HepG2 (cell line): Measurements from ENCODE around the gene GATD1. TPM values are rescaled to one million over a fixed set of nuclear protein-coding genes. Genes with fewer than 3 reads are reported as not detected.

ENCODE experiments used
- ATAC-seq: fragments of 200-7000 bp; cut with Tn5 transposase; 3 replicates; pipeline ENCODE4 v1.9.1; 2020; ENCODE audit warnings: mild to moderate bottlenecking, moderate library complexity
- BruUV-seq: library from RNA; stranded (reverse); fragments of 400-500 nt; replicated peaks from 2 replicates; lab custom pipeline; 2021; lab: Mats Ljungman, UMichigan
- CTCF ChIA-PET: fragments of 300-600 bp; formaldehyde crosslinking; extraction: SDS; loops from one replicate; lab custom pipeline; 2021; ENCODE audit warnings: low total read pairs, inconsistent platforms, low intra/inter-chr PET ratio; lab: Yijun Ruan, JAX
- POLR2A ChIA-PET: fragments of 350-600 bp; sonication (Branson Sonifier 250); formaldehyde crosslinking; loops from one replicate; lab custom pipeline; 2020; ENCODE audit warnings: antibody characterized with exemption, inconsistent platforms; lab: Yijun Ruan, JAX
- DNase-seq: peaks from one replicate; pipeline ENCODE4 v3.0.0-alpha.2; 2015; ENCODE audit warnings: low spot score
- FAIRE-seq: peaks from 3 replicates; lab custom pipeline; 2011; peaks lifted over from hg19 to GRCh38; lab: Jason Lieb, UNC
- H2AFZ ChIP-seq: one replicate; pipeline ENCODE4 v1.6.1; 2011; ENCODE audit warnings: low read length, inconsistent platforms
- H3K27ac ChIP-seq: fragments of 300-600 bp; 3 replicates; pipeline ENCODE4 v1.8.0; 2011; ENCODE audit warnings: mixed run types, mild to moderate bottlenecking, mixed read lengths, low read length, inconsistent platforms; ENCODE audit not compliant: insufficient read depth; ENCODE audit errors: extremely low read length
- H3K27me3 ChIP-seq, 2 experiments: fragments of 200-600 bp in 1 of 2; 2 replicates in 1 of 2; 3 replicates in 1 of 2; pipeline versions ENCODE4 v1.6.0 to v1.8.0; 2011; ENCODE audit warnings: low read length in 2 of 2, mild to moderate bottlenecking in 2 of 2, moderate library complexity in 2 of 2, inconsistent platforms in 1 of 2; ENCODE audit not compliant: insufficient read depth in 2 of 2, control insufficient read depth in 1 of 2
- H3K36me3 ChIP-seq, 2 experiments: fragments of 200-600 bp in 1 of 2; replicated peaks in 1 of 2; 2 replicates in 1 of 2; 3 replicates in 1 of 2; pipeline versions ENCODE4 v1.5.1 to v1.8.0; 2011; ENCODE audit warnings: low read length in 2 of 2, inconsistent platforms in 1 of 2; ENCODE audit not compliant: insufficient read depth in 2 of 2, control insufficient read depth in 1 of 2
- H3K4me1 ChIP-seq: 2 replicates; pipeline ENCODE4 v1.5.1; 2012; ENCODE audit warnings: low read length, inconsistent platforms; ENCODE audit not compliant: insufficient read depth
- H3K4me2 ChIP-seq: 2 replicates; pipeline ENCODE4 v1.6.0; 2011; ENCODE audit warnings: low read depth, low read length, inconsistent platforms
- H3K4me3 ChIP-seq, 3 experiments: fragments of 200-600 bp in 1 of 3; sonication (generic), shearing (Covaris generic) in 1 of 3; replicated peaks in 1 of 3; 2 replicates each; pipeline ENCODE4 v1.5.1; 2011 to 2016; ENCODE audit warnings: low read length in 3 of 3, inconsistent platforms in 2 of 3, low read depth in 2 of 3, mild to moderate bottlenecking in 2 of 3, control low read depth in 1 of 3, mixed read lengths in 1 of 3; ENCODE audit not compliant: insufficient read depth in 1 of 3
- H3K79me2 ChIP-seq: one replicate; pipeline ENCODE4 v1.6.1; 2011; ENCODE audit warnings: low read length, inconsistent platforms; ENCODE audit not compliant: insufficient read depth
- H3K9ac ChIP-seq: 2 replicates; pipeline ENCODE4 v1.6.0; 2011; ENCODE audit warnings: mild to moderate bottlenecking, low read depth, low read length, inconsistent platforms; ENCODE audit not compliant: insufficient read depth
- H3K9me3 ChIP-seq: 2 replicates; pipeline ENCODE4 v1.5.1; 2012; ENCODE audit warnings: mild to moderate bottlenecking, low read length
- H4K20me1 ChIP-seq: 2 replicates; pipeline ENCODE4 v1.6.0; 2011; ENCODE audit warnings: inconsistent platforms, mild to moderate bottlenecking, low read length, moderate library complexity; ENCODE audit not compliant: insufficient read depth
- EHMT2 ChIP-seq: fragments of 200-600 bp; sonication (generic); IDR thresholded peaks from 2 replicates; pipeline ENCODE4 v1.7.0; 2017; ENCODE audit warnings: antibody characterized with exemption, low read depth, low read length, borderline replicate concordance
- HCFC1 ChIP-seq: fragments of 150-350 bp; IDR thresholded peaks from 2 replicates; pipeline ENCODE4 v1.6.1; 2014; ENCODE audit warnings: low read depth, low read length
- KDM5B ChIP-seq: sonication (generic); formaldehyde crosslinking; IDR thresholded peaks from 2 replicates; pipeline ENCODE4 v1.4.0; 2020; ENCODE audit warnings: missing genetic modification reagents, mild to moderate bottlenecking, borderline replicate concordance
- NCOA1 ChIP-seq: sonication (generic); formaldehyde crosslinking; IDR thresholded peaks from 2 replicates; pipeline ENCODE4 v1.9.0; 2021; ENCODE audit warnings: missing genetic modification reagents
- RFXANK ChIP-seq: IDR thresholded peaks from 2 replicates; pipeline ENCODE4 v1.6.1; 2016
- SKI ChIP-seq: fragments of 450-650 bp; IDR thresholded peaks from one replicate; pipeline ENCODE4 v1.6.1; 2018; ENCODE audit warnings: mild to moderate bottlenecking; ENCODE audit not compliant: partially characterized antibody
- SP140L ChIP-seq: sonication (generic); formaldehyde crosslinking; IDR thresholded peaks from 2 replicates; pipeline ENCODE4 v1.4.0; 2020; ENCODE audit warnings: missing genetic modification reagents, borderline replicate concordance
- XBP1 ChIP-seq: sonication (generic); formaldehyde crosslinking; IDR thresholded peaks from 2 replicates; pipeline ENCODE4 v1.5.0; 2020; ENCODE audit warnings: missing genetic modification reagents
- YY1 ChIP-seq: IDR thresholded peaks from 2 replicates; pipeline ENCODE4 v1.6.1; 2011; ENCODE audit warnings: low read length, low read depth, moderate library complexity, mild to moderate bottlenecking; ENCODE audit not compliant: insufficient read depth, insufficient replicate concordance
- ZMYM2 ChIP-seq: sonication (generic); formaldehyde crosslinking; IDR thresholded peaks from 2 replicates; pipeline ENCODE4 v1.8.0; 2022; ENCODE audit warnings: mild to moderate bottlenecking, missing genetic modification reagents
- ZNF24 ChIP-seq: fragments of 450-650 bp; IDR thresholded peaks from 2 replicates; pipeline ENCODE4 v1.6.1; 2017; ENCODE audit warnings: antibody characterized with exemption, mild to moderate bottlenecking
- ZNF33A ChIP-seq: sonication (generic); formaldehyde crosslinking; IDR thresholded peaks from 2 replicates; pipeline ENCODE4 v1.5.1; 2020; ENCODE audit warnings: missing genetic modification reagents, mild to moderate bottlenecking, moderate library complexity, borderline replicate concordance
- ZNF749 ChIP-seq: sonication (generic); formaldehyde crosslinking; IDR thresholded peaks from 2 replicates; pipeline ENCODE4 v1.8.0; 2022; ENCODE audit warnings: mild to moderate bottlenecking, missing genetic modification reagents, moderate library complexity, borderline replicate concordance
- ZNF83 ChIP-seq: sonication (generic); formaldehyde crosslinking; IDR thresholded peaks from 2 replicates; pipeline ENCODE4 v1.4.0; 2020; ENCODE audit warnings: missing genetic modification reagents, mild to moderate bottlenecking, borderline replicate concordance
- WGBS: methylation state at CpG from one replicate; pipeline ENCODE4 v1.1.6; 2017; ENCODE audit warnings: low lambda C conversion rate; 5-methylcytosine and 5-hydroxymethylcytosine counted together
- in situ Hi-C: cut with HindIII; loops from 2 replicates; pipeline ENCODE4 v1.10.0; 2017; ENCODE audit warnings: low pct_unique_long_range_greater_than_20kb; ENCODE audit not compliant: extremely low pct_ligation_motif_present
- intact Hi-C: fragments of 100-400 bp; cut with micrococcal nuclease; formaldehyde crosslinking; loops from one replicate; pipeline ENCODE4 v1.10.0; 2022; ENCODE audit not compliant: unreplicated experiment
- polyA plus RNA-seq, 8 experiments: library from polyadenylated mRNA; depleted of rRNA in 3 of 8; stranded (reverse) in 7 of 8; unstranded in 1 of 8; fragments of >200 nt; fragmentation: Illumina TruSeq in 4 of 8; extraction: Trizol in 4 of 8; gene quantifications; 2 replicates each; pipeline versions ENCODE4 v1.2.1 to v1.2.3, GENCODE V29; 2011 to 2016; ENCODE audit warnings: low read depth in 4 of 8, missing spikeins in 1 of 8, mixed read lengths in 1 of 8; ENCODE audit not compliant: insufficient read depth in 1 of 8
- total RNA-seq, 5 experiments: library from RNA; depleted of rRNA; stranded (reverse); fragments of >200 nt; fragmentation: Illumina TruSeq; extraction: Trizol; gene quantifications; 2 replicates each; pipeline ENCODE4 v1.2.3, GENCODE V29; 2016; ENCODE audit warnings: low read depth in 1 of 5
- TF ChIP-seq, protein P1 (sequence below): sonication (generic); formaldehyde crosslinking; IDR thresholded peaks from 2 replicates; pipeline ENCODE4 v1.5.1; 2020; ENCODE audit warnings: mild to moderate bottlenecking, missing genetic modification reagents
- TF ChIP-seq, protein P2 (sequence below): sonication (generic); formaldehyde crosslinking; IDR thresholded peaks from 2 replicates; pipeline ENCODE4 v1.4.0; 2020; ENCODE audit warnings: missing genetic modification reagents

GATD1 gene
- total and polyA plus RNA-seq, 2 of the 13 experiments (the other 11 are each of a cell fraction or from before 2014, with no cell fraction given): 31.3 to 60.5 TPM

DNA sequence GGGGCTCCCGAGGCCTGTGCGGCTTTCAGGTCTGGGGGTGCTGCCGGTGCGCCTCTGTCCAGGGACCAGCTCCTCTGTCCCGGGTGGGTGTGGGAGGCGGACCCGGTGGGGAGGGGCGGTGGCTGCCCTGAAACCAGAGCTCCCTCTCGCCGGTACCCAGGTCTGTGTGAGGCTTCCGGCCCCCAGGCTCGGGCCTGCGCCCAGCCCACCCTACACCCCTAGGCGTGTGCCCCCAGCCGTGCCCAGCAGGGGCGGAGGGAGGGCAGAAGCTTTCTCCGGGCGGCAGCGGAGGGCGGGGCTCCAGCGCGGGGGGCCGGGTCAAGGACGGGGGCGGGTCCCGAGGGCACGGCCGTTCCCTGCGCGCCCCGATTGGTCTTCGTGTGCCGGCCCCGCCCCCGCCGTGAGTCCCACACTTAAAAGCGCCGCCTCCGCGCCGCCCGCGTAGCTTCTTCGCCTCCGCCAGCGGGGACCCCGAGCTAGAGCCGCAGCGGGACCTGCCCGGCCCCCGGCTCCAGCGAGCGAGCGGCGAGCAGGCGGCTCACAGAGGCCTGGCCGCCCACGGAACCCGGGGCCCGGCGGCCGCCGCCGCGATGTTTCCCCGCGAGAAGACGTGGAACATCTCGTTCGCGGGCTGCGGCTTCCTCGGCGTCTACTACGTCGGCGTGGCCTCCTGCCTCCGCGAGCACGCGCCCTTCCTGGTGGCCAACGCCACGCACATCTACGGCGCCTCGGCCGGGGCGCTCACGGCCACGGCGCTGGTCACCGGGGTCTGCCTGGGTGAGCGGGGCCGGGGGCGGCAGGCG is 42.0 kb upstream of the GATD1 start (continued):
- TF ChIP-seq ZNF33A (CRISPR knock-in tag): no peak
- no peak for TF ChIP-seq ZNF83
- no peak for TF ChIP-seq HCFC1
- peak; percentile 38; the same call in 1 of the 2 replicates for TF ChIP-seq KDM5B
- no peak for TF ChIP-seq NCOA1 (CRISPR knock-in tag)
- TF ChIP-seq YY1: peak; percentile 48
- TF ChIP-seq ZMYM2 (CRISPR knock-in tag): no peak

DNA sequence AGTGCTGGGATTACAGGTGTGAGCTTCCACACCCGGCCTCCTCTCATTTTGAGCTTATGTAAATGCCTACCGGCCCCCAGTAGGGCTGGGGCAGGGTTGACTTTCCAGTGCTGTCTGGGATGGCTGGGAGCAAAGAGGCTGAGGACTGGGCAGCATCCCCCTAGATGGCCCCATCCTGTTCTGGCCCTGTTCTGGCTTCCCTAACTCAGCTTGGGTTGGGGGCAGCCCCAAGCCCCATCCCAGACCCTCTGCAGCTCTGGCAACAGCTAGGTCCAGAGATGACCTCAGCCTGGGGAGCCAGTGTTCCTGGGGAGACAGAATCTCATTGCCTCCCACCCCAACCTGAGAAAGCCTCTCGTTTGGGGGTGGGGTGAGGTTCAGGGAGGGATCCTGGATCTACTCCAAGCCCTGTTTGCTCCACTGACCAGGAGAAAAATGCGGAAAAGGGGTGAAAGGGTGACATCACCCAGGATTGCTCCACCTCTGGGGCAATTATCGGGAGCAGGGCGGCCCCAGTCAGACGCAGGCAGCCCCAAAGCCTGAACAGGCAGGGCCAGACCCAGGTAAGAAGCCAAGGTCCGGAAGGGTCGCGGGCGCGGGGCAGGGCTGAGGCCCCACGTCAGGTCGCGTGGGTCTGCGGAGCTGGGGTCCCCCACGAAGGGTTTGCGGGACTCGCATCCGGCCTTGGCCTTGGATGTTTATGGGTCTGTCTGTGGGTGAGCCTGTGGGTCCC is 41.3 kb upstream of the GATD1 start, which contains the start of gene PNPLA2:
Gene PNPLA2, plus strand, starts transcription at position 519 of the 733 bp plus-strand sequence. CDS start 805 bp downstream, outside the sequence.
- Histone ChIP-seq H3K36me3 (peaks cover 10% of the 10 kb centered on the region in 2 experiments), H4K20me1 (peaks cover 20% of the 10 kb centered on the region), H3K4me3 (peak within 1 kb of the TSS; percentile 80 to 98 (median 94)), H3K27ac (peak within 1 kb of the TSS; percentile 92), H2AFZ (no peak within 1 kb of the TSS), H3K79me2 (peaks cover 20% of the 10 kb centered on the region), H3K9ac (peak within 1 kb of the TSS; percentile 92), H3K4me2 (peak within 1 kb of the TSS; percentile 98), H3K4me1 (peaks cover 27% of the 10 kb centered on the region), H3K27me3 (no peaks in the 10 kb centered on the region; a peak in 1 of 5 replicates), H3K9me3 (no peaks in the 10 kb centered on the region)
- in situ Hi-C loops: no loop called here
- peak; percentile 74 for DNase-seq
- peak; percentile 39 for ATAC-seq
- peak; percentile 21 for FAIRE-seq
- intact Hi-C loops: no loop called here
- BruUV-seq: TSS peak; percentile 81
- POLR2A ChIA-PET: interaction anchor here (0.7 to 9.2 kb wide), 25 partner anchors 8 to 349 kb away, joined by 3 to 264 read pairs (median 8); partner anchors contain the start of genes CD151, CHID1, CRACR2B and DEAF1
- WGBS: 10% methylated on average over 4 of the region's 20 CpGs
- CTCF ChIA-PET: no interaction called here
- TF ChIP-seq ZNF24 (no peak), ZNF749 (CRISPR knock-in tag) (no peak), SP140L (CRISPR knock-in tag) (no peak), RFXANK (CRISPR knock-in tag) (no peak), EHMT2 (no peak), SKI (no peak), XBP1 (CRISPR knock-in tag) (no peak)
- TF ChIP-seq, protein P1, sequence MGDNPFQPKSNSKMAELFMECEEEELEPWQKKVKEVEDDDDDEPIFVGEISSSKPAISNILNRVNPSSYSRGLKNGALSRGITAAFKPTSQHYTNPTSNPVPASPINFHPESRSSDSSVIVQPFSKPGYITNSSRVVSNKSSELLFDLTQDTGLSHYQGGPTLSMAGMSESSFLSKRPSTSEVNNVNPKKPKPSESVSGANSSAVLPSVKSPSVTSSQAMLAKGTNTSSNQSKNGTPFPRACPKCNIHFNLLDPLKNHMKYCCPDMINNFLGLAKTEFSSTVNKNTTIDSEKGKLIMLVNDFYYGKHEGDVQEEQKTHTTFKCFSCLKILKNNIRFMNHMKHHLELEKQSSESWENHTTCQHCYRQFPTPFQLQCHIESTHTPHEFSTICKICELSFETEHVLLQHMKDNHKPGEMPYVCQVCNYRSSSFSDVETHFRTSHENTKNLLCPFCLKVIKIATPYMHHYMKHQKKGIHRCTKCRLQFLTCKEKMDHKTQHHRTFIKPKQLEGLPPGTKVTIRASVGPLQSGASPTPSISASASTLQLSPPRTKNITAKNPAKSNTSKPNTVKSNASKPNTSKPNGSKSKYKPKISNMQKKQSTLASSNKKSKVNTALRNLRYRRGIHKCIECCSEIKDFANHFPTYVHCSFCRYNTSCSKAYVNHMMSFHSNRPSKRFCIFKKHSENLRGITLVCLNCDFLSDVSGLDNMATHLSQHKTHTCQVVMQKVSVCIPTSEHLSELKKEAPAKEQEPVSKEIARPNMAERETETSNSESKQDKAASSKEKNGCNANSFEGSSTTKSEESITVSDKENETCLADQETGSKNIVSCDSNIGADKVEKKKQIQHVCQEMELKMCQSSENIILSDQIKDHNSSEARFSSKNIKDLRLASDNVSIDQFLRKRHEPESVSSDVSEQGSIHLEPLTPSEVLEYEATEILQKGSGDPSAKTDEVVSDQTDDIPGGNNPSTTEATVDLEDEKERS (CRISPR knock-in tag): no peak
- TF ChIP-seq, protein P2, sequence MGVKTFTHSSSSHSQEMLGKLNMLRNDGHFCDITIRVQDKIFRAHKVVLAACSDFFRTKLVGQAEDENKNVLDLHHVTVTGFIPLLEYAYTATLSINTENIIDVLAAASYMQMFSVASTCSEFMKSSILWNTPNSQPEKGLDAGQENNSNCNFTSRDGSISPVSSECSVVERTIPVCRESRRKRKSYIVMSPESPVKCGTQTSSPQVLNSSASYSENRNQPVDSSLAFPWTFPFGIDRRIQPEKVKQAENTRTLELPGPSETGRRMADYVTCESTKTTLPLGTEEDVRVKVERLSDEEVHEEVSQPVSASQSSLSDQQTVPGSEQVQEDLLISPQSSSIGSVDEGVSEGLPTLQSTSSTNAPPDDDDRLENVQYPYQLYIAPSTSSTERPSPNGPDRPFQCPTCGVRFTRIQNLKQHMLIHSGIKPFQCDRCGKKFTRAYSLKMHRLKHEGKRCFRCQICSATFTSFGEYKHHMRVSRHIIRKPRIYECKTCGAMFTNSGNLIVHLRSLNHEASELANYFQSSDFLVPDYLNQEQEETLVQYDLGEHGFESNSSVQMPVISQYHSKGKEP (CRISPR knock-in tag): no peak
